K562 (cell line): ENCODE measurements around the gene KLHL29.

Source experiments
- FOXA1 ChIP-seq: fragments of 450-650 bp; IDR thresholded peaks from 2 replicates; pipeline ENCODE4 v1.6.1; 2016; ENCODE audit warnings: mild to moderate bottlenecking, borderline replicate concordance
- GTF2F1 ChIP-seq: IDR thresholded peaks from 2 replicates; pipeline ENCODE4 v1.6.1; 2011; ENCODE audit warnings: low read depth, low read length, improper control_type of control experiment
- RBFOX2 ChIP-seq: fragments of 200-400 bp; formaldehyde crosslinking; IDR thresholded peaks from 2 replicates; pipeline ENCODE4 v1.6.1; 2017; ENCODE audit warnings: low read depth, mild to moderate bottlenecking, low read length, moderate library complexity
- ZNF780A ChIP-seq: fragments of 250-450 bp; sonication (Bioruptor Pico); IDR thresholded peaks from 2 replicates; pipeline ENCODE4 v1.5.0; 2021; ENCODE audit warnings: mild to moderate bottlenecking
- TF ChIP-seq, protein P1 (sequence below), 3 experiments: IDR thresholded peaks in 2 of 3; conservative IDR thresholded peaks in 1 of 3; 2 replicates each; pipeline ENCODE4 v1.5.1; 2011 to 2012; ENCODE audit warnings: low read length in 3 of 3, mild to moderate bottlenecking in 3 of 3, control low read depth in 2 of 3, improper control_type of control experiment in 1 of 3, inconsistent platforms in 1 of 3, low read depth in 1 of 3, mixed read lengths in 1 of 3, moderate library complexity in 1 of 3; ENCODE audit not compliant: insufficient read depth in 2 of 3

DNA sequence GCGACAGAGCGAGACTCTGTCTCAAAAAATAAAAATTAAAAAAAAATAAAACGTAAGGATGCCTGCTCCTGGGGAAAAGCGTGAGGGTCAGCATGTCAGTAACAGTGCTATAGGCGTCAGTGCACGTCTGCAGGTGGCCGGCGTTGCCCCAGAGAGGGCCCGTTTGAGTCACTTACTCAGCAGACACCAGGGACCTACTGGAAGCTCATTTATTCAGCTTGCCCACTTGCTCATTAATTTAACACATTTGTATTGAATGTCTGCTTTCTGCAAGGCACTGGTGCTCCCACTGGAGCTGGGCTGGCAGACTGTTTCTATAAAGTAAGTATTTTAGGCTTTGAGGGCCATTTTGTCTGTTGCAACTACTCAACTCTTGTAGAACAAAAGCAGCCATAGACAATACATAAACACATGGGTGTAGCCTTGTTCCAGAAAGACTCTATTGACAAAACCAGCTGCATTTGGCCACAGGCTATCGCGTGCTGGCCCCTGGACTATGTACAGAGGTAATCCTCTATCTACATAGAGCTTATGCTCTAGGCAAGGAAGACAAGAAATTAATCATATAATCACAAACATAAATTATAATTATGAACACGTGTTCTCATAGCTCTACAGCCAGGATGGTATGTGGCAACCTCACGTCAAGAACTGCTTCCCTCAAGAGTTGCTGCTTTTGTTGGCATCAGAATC lies 73.2 kb downstream of the KLHL29 start:
- TF ChIP-seq GTF2F1 (no peak), ZNF780A (no peak), FOXA1 (no peak), RBFOX2 (no peak)
- TF ChIP-seq, protein P1, sequence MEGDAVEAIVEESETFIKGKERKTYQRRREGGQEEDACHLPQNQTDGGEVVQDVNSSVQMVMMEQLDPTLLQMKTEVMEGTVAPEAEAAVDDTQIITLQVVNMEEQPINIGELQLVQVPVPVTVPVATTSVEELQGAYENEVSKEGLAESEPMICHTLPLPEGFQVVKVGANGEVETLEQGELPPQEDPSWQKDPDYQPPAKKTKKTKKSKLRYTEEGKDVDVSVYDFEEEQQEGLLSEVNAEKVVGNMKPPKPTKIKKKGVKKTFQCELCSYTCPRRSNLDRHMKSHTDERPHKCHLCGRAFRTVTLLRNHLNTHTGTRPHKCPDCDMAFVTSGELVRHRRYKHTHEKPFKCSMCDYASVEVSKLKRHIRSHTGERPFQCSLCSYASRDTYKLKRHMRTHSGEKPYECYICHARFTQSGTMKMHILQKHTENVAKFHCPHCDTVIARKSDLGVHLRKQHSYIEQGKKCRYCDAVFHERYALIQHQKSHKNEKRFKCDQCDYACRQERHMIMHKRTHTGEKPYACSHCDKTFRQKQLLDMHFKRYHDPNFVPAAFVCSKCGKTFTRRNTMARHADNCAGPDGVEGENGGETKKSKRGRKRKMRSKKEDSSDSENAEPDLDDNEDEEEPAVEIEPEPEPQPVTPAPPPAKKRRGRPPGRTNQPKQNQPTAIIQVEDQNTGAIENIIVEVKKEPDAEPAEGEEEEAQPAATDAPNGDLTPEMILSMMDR (IDR thresholded peaks at IDR 0.05 in 2 of 3, conservative IDR thresholded peaks at IDR 0.05 in 1 of 3; ENCODE audit: insufficient read depth in 2 of 3, low read depth in 1 of 3, low read length in 3 of 3) = no peak
